Left ventricle myocardium superior (tissue), 1 donor: ENCODE results near the gene CALML6. TPM values are rescaled to one million over a fixed set of nuclear protein-coding genes. Genes with fewer than 3 reads are reported as not detected.
"Not testable (repeated sequence)": the region's sequence is repeated elsewhere in the genome, so short reads cannot be mapped to it uniquely, and the experiment has no call there.

ENCODE experiments used
- ATAC-seq: fragments of 200-7000 bp; cut with Tn5 transposase; one replicate; pipeline ENCODE4 v1.9.1; 2020; ENCODE audit warnings: mild to moderate bottlenecking, moderate library complexity
- DNase-seq: peaks from one replicate; pipeline ENCODE4 v3.0.0-alpha.2; 2020
- intact Hi-C: fragments of 100-400 bp; cut with micrococcal nuclease; formaldehyde crosslinking; loops from one replicate; pipeline ENCODE4 v1.11.0; 2022
- total RNA-seq: library from RNA; stranded (reverse); fragmentation: NEBNext Ultra II Directional; extraction: Animal tissue kit (Norgen Biotek cat#: 25700); gene quantifications from one replicate; pipeline ENCODE4 v1.2.1, GENCODE V29; 2021
- donor health status: DM: no; HTN: yes; CAD: no; lungs with severe emphysema.

Gene CALML6
- total RNA-seq, 1 donor from 2014 or later: not detected

- peak; percentile 37 for DNase-seq
- intact Hi-C loops: no loop called here
- no peak for ATAC-seq
These were observed 5.8 kb downstream of the CALML6 start for GRCh38 chr1:1920608-1921458.

GRCh38 chr1:1921459-1921862 lies 6.4 kb downstream of the CALML6 start:
- intact Hi-C loops: no loop called here
- DNase-seq: peak; percentile 24
- no peak for ATAC-seq

- intact Hi-C loops: no loop called here
- DNase-seq: peak; percentile 31
- no peak for ATAC-seq
These were observed 7.0 kb downstream of the CALML6 start for GRCh38 chr1:1921901-1922701.

- no peak for DNase-seq
- intact Hi-C loops: no loop called here
These were observed 7.6 kb downstream of the CALML6 start for GRCh38 chr1:1922702-1922955.

GRCh38 chr1:1922956-1923833 lies 8.1 kb downstream of the CALML6 start:
- intact Hi-C loops: no loop called here
- ATAC-seq: no peak
- peak; percentile 28 for DNase-seq

More at GRCh38 chr1:1922702-1922955, 7.6 kb downstream of the CALML6 start:
- ATAC-seq: no peak

- ATAC-seq (no peak), DNase-seq (peak; percentile 10)
- intact Hi-C loops: no loop called here
These were observed 9.3 kb downstream of the CALML6 start for GRCh38 chr1:1924386-1924785.

- intact Hi-C loops: no loop called here
- no peak for ATAC-seq
- DNase-seq: peak; percentile 26
These were observed 9.8 kb downstream of the CALML6 start for GRCh38 chr1:1924849-1925248.

- DNase-seq (peak; percentile 25), ATAC-seq (no peak)
- intact Hi-C loops: no loop called here
These were observed 10.6 kb downstream of the CALML6 start for GRCh38 chr1:1925437-1926345.

- ATAC-seq: no peak
- intact Hi-C loops: no loop called here
- peak; percentile 28 for DNase-seq
These were observed 11.3 kb downstream of the CALML6 start for GRCh38 chr1:1926346-1926811.

GRCh38 chr1:1926886-1927660 lies 12.0 kb downstream of the CALML6 start:
- ATAC-seq (peak; percentile 3), DNase-seq (peak; percentile 23)
- intact Hi-C loops: no loop called here

GRCh38 chr1:1927751-1928150 lies 12.7 kb downstream of the CALML6 start:
- peak; percentile 42 for ATAC-seq
- DNase-seq: peak; percentile 50
- intact Hi-C loops: no loop called here

GRCh38 chr1:1928231-1929101 lies 13.4 kb downstream of the CALML6 start:
- DNase-seq (peak; percentile 68), ATAC-seq (peak; percentile 59)
- intact Hi-C loops: no loop called here

GRCh38 chr1:1929102-1929638 lies 14.1 kb downstream of the CALML6 start:
- intact Hi-C loops: no loop called here
- DNase-seq: no peak
- peak; percentile 3 for ATAC-seq

- ATAC-seq (no peak), DNase-seq (peak; percentile 22)
- intact Hi-C loops: no loop called here
These were observed 14.8 kb downstream of the CALML6 start for GRCh38 chr1:1929639-1930545.

- DNase-seq, intact Hi-C loops, ATAC-seq: not testable (repeated sequence)
These were observed 19.8 kb downstream of the CALML6 start for GRCh38 chr1:1934848-1935247.
